Measurements from ENCODE around the gene RTL9.
"Not testable (repeated sequence)": the region's sequence is repeated elsewhere in the genome, so short reads cannot be mapped to it uniquely, and the experiment has no call there.

Gene RTL9

GRCh38 chrX:110358548-110358947, at the start of gene RTL9:
TSS of gene RTL9 (plus strand) at chrX:110358848. CDS start at chrX:110450618, 91,770 bp downstream.
- DNase-seq (ENCODE audit: low spot score), result no peak

- DNase-seq (ENCODE audit: low spot score), result no peak
Observed at GRCh38 chrX:110310000-110310790, 48.5 kb upstream of the RTL9 start.

GRCh38 chrX:110310896-110311295, 47.8 kb upstream of the RTL9 start:
- no peak for DNase-seq (ENCODE audit: low spot score)

GRCh38 chrX:110311437-110312230, 47.0 kb upstream of the RTL9 start:
- DNase-seq (ENCODE audit: low spot score), result no peak

DNA sequence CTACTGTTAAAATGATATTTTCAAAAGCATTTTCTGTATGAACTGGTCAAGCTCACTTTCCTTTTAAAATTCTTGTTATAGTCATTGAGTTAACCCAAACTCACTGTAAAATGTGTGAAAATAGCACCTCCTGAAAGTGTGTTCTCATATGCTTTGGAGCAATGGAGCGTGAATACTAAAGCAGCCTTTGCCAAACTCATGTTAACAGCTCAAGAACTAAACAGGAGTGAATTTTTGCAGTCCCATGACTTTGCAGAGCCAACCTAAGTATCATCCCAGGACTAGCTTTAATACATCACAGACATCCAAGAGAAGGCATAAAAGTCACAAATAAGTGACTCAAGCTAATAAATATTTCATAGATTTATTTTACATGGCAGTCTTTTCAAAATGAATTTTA, 43.1 kb upstream of the RTL9 start:
- no peak for DNase-seq (ENCODE audit: low spot score)

DNA sequence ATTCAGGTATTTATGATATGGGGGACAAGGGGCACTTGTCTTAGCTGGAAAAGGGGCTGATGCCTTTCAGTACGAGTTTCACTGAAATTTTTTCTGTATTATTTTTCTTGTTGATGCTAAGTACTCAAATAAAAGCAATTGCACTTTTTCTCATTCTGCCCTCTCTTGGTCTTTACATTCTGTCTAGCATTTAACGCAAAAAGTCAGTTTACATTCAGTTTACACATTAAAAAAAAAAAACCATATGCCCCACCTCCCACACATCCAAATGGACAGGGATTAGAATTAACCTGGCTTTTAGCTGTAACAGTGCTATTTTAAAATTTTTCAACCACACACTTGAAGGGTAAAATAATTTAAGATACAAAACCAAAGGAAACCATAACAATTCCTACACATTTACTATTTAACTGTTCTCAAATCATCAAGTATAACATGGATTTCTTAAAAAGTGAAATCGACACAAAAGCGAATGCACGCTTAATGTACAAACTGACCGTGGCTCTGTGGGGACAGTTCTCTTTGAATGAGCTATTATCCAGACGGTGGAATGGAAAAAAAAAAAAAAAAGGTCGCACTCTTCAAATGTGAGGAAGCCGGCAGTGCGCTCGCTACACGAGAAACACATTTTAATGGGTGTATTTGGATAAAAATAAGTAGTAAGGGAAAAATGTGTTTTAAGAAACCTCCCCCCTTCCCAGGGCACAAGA, 42.1 kb upstream of the RTL9 start:
- DNase-seq (ENCODE audit: low spot score), result no peak

DNA sequence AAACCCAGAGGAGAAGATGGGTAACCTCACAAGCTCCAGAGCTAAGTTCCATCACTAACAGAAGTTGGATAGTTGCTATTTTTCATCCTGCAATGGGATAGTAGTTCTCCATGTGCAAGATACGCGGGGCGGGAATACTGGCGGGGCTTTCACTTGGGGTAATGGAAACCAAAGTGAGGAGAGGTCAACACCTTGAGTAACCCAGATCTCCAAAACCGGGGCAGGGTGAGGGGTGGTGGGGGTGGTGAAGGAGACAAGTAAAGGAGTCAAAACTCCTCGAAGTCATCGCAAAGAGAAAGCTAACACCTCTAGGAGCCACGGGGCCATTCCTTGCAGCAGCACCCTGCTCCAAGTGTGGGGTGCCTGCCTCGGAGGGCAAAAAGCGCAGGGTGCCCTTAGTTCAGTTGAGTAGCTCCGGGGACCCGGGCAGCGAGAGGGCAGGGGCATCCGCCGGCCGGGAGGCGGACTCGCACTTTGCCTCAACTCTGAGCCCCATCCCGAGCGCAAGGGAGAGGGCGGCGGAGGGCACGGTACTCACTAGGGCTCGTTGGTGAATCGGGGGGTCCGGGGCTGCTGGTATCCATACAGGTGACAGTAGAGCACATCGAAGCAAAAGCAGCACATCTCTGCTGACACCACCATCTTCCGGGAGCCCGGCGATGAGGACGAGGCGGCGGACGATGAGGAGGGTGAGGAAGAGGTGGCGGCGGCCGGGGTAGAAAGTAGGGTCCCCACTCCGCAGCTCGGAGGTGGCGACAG, 41.4 kb upstream of the RTL9 start:
- peak; percentile 53 for DNase-seq (ENCODE audit: low spot score)

GRCh38 chrX:110317820-110318663, 40.6 kb upstream of the RTL9 start, which contains the start of gene AMMECR1:
TSS of gene AMMECR1 (minus strand) at chrX:110318085. CDS start at chrX:110318071, 14 bp downstream.
- peak; percentile 92 for DNase-seq (ENCODE audit: low spot score)

DNA sequence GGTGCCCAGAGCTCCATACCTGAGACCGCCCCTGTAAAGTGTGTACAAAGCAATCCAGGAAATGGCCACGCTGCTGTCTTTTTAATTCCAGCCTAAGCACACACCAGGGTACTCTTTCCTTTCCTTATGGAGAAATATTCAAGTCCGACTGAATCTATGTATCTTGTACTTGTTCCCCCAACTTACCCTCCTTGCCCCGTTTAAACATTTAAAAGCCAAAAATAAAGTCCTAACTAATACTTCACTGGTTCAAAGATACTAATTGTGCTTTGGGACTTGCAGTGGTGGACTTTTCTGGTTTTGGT, 40.0 kb upstream of the RTL9 start:
- no peak for DNase-seq (ENCODE audit: low spot score)

DNA sequence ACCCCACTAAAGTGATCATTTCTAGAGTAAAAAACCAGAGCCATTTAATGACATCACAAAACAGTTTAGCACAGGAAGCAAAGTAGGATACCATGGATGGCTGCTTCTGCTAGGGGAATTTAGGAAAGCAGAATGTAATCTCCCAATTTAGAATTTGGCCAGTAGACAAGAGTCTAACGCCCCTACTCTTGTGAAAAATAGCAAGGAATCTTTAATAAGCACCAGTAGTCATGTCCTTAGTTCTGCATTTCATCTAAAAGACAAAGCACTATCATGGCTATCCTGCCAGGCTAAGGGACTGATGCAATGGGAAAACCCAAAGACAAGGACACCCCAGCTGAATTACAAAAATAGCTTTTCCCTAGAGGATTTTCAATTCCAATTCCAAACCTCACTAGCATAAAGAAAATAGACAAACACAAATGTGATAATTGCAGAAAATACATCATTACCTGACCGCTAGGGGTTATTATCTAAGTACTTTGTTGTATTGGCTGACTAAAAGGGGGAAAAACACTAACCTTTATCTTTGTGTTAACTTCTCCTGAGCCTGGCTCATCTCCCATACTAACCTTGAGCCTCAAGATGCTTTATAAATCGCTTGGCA, 38.2 kb upstream of the RTL9 start:
- no peak for DNase-seq (ENCODE audit: low spot score)

DNA sequence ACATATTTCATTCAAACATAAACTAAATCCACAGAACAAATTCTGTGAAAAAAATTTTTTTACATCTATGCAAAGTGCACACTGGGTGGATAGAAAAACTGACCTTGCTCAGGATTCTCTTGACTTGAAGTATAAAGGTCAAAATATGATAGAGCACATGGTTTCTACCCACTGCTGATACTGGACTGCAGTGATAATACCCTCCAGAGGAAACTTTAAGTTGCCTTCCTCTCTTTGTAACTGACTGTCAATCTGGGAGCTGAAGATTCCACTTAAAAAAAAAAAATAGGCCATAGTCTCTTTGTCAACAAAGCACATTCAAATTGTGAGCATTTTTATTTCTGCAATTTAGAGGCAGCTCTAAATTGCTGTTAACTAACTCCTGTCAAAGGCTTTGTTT, 37.6 kb upstream of the RTL9 start:
- DNase-seq (ENCODE audit: low spot score), result no peak

DNA sequence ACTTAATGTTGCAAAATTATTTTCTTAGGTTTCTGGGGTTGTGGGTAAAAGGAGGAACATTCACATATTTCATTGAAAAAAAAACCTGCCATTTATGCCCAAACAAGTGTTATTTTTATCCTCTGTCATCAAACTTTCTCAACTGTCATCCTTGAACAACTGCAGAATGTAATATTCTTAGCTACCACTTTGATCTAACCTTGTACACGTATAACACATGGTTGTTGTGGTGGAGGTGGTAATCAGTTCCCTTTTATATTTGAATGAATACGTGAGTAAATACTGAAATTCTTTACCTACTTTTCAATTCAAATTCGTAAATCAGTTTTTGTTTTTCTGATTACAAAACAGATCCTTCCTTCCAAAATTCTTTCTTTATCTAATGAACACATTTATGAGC, 37.0 kb upstream of the RTL9 start:
- no peak for DNase-seq (ENCODE audit: low spot score)

DNA sequence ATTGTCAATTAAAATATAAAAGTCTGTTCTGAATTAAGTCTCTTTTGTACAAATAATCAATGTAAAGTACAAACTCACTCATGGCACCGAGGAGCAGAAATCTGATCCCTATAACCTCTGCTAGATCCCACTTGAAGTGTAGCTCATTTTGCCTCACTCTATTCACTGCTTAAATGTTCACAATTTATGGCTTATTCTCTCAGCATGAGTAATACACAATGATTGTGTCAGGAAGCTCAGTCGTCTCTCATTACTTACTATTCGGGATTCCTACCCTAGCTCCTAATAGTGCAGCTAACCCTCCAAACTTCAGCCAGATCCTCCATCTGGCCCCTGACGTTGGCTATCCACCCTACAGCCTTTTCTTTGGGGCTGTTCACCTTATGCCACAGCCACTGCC, 36.0 kb upstream of the RTL9 start:
- peak; percentile 7 for DNase-seq (ENCODE audit: low spot score)

DNA sequence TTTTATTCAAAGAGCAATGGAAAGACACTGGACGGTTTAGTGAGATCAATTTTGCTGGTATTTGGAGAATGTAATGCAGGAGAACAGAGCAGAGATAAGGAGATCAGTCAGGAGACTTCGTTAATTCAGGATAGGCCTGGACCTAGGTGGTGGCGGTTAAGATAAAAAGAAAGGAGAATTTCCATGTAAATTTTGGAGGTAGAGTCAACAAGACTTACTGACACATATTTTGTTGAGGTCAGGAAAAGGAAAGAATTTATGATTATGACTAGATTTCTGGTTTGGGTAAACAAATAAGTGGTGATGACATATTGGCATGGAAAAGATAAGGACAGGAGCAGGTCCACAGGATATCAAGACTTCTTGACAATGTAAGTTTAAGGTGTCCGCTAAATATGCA, 31.9 kb upstream of the RTL9 start:
- DNase-seq (ENCODE audit: low spot score), result no peak

- DNase-seq (ENCODE audit: low spot score), result no peak
Observed at GRCh38 chrX:110327336-110327735, 31.3 kb upstream of the RTL9 start.

- DNase-seq (ENCODE audit: low spot score), result not testable (repeated sequence)
Observed at GRCh38 chrX:110328613-110329012, 30.0 kb upstream of the RTL9 start.

GRCh38 chrX:110331444-110332030, 27.1 kb upstream of the RTL9 start:
- DNase-seq (ENCODE audit: low spot score), result no peak

DNA sequence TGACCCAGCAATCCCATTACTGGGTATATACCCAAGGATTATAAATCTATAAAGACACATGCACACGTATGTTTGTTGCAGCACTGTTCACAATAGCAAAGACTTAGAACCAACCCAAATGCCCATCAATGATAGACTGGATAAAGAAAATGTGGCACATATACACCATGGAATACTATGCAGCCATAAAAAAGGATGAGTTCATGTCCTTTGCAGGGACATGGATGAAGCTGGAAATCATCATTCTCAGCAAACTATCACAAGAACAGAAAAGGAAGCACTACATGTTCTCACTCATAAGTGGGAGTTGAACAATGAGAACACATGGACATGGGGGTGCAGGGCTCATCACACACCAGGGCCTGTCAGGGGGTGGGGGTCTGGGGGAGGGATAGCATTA, 25.2 kb upstream of the RTL9 start:
- not testable (repeated sequence) for DNase-seq (ENCODE audit: low spot score)

DNA sequence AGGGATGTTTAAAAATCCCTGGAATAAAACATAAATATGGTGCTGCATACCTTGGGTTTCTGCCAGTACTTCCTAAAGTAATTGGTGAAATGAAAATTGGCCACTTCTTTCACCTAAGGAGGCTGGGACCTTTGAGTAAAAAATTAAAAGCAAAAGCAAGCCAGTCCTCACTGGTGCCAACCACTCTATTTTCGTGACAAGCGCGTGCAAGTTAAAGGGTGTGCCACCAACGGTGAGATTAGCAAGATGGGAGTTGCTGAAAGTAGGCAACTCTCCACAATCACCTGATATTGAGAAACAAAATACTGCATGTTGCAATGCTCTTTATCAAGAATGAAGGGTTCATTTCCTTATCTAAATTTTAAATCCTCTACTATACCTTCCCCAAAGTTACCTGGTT, 19.7 kb upstream of the RTL9 start:
- no peak for DNase-seq (ENCODE audit: low spot score)

Measured in D341Med (cell line).